Measurements from ENCODE around the gene MSH5. TPM values are rescaled to one million over a fixed set of nuclear protein-coding genes. Genes with fewer than 3 reads are reported as not detected.

The MSH5 gene
- total RNA-seq, 4 donors from 2014 or later, result 4.0 to 6.4 (median 4.5) TPM

- peaks cover 30 to 53% (median 49%) of the 10 kb centered on the region in 4 donors for H3K4me1 ChIP-seq
- WGBS, result 18% methylated on average over 25 of the region's 36 CpGs
- H3K4me3 ChIP-seq, result peak within 1 kb of the TSS; percentile 69 to 98 (median 94)
- DNase-seq (ENCODE audit: extremely low spot score), result no peak
- H3K9me3 ChIP-seq, result no peaks in the 10 kb centered on the region
- H3K36me3 ChIP-seq, result peaks cover 46 to 73% (median 61%) of the 10 kb centered on the region in 4 donors
- intact Hi-C loops (cut with DNase I), result loop anchor here (5.0 kb wide), 1 partner anchor 38 kb away; no protein-coding TSS in a partner anchor
- no peaks in the 10 kb centered on the region for H3K27me3 ChIP-seq
- H3K27ac ChIP-seq (replicated peaks in 1 of 4), result peak within 1 kb of the TSS; percentile 93 to 99 (median 97)
- TF ChIP-seq POLR2A (IDR thresholded peaks at IDR 0.05; ENCODE audit: low read depth), result no peak
- no peak for TF ChIP-seq POLR2AphosphoS5 (IDR thresholded peaks at IDR 0.05)
- TF ChIP-seq CTCF (IDR thresholded peaks at IDR 0.05), result peak in 2 of 3 experiments; percentile 58
- TF ChIP-seq EP300 (IDR thresholded peaks at IDR 0.05), result no peak
Observed at GRCh38 chr6:31728767-31729514, 10.9 kb upstream of the MSH5 start, which contains the start of gene DDAH2. TSS of gene DDAH2 (minus strand) at chr6:31729299. CDS start at chr6:31729161, 138 bp downstream.

GRCh38 chr6:31729515-31729978 is 10.3 kb upstream of the MSH5 start:
- H3K4me1 ChIP-seq, result peaks cover 36 to 59% (median 55%) of the 10 kb centered on the region in 4 donors
- no peaks in the 10 kb centered on the region for H3K27me3 ChIP-seq
- intact Hi-C loops (cut with DNase I), result loop anchor here (5.0 kb wide), 1 partner anchor 38 kb away; no protein-coding TSS in a partner anchor
- 0% methylated on average over 14 of the region's 29 CpGs for WGBS
- H3K27ac ChIP-seq (replicated peaks in 1 of 4), result peak overlapping the region; percentile 93 to 99 (median 97)
- no peaks in the 10 kb centered on the region for H3K9me3 ChIP-seq
- H3K4me3 ChIP-seq, result peak overlapping the region; percentile 69 to 98 (median 94)
- TF ChIP-seq EP300 (IDR thresholded peaks at IDR 0.05) (no peak), POLR2AphosphoS5 (IDR thresholded peaks at IDR 0.05) (peak; percentile 82 to 88), CTCF (IDR thresholded peaks at IDR 0.05) (peak in 2 of 3 experiments; percentile 9 to 83), POLR2A (IDR thresholded peaks at IDR 0.05; ENCODE audit: low read depth) (no peak)
- DNase-seq (ENCODE audit: extremely low spot score), result peak; percentile 97
- H3K36me3 ChIP-seq, result peaks cover 47 to 74% (median 64%) of the 10 kb centered on the region in 4 donors

GRCh38 chr6:31729979-31730630 is 9.7 kb upstream of the MSH5 start:
- intact Hi-C loops (cut with DNase I), result loop anchor here (5.0 kb wide), 1 partner anchor 37 kb away; no protein-coding TSS in a partner anchor
- Histone ChIP-seq H3K4me3 (peak overlapping the region; percentile 69 to 98 (median 94)), H3K27me3 (no peaks in the 10 kb centered on the region), H3K36me3 (peaks cover 47 to 70% (median 64%) of the 10 kb centered on the region in 4 donors), H3K4me1 (peaks cover 38 to 65% (median 60%) of the 10 kb centered on the region in 4 donors), H3K27ac (replicated peaks in 1 of 4) (peak overlapping the region; percentile 93 to 99 (median 97)), H3K9me3 (no peaks in the 10 kb centered on the region)
- WGBS, result 3% methylated on average over 19 of the region's 46 CpGs
- TF ChIP-seq CTCF (IDR thresholded peaks at IDR 0.05), result peak in 1 of 3 experiments; percentile 6
- TF ChIP-seq POLR2AphosphoS5 (IDR thresholded peaks at IDR 0.05), result peak; percentile 63 to 92
- no peak for TF ChIP-seq EP300 (IDR thresholded peaks at IDR 0.05)
- peak; percentile 25 for TF ChIP-seq POLR2A (IDR thresholded peaks at IDR 0.05; ENCODE audit: low read depth)
- peak; percentile 97 for DNase-seq (ENCODE audit: extremely low spot score)

- intact Hi-C loops (cut with DNase I), result no loop called here
- H3K4me1 ChIP-seq, result peaks cover 38 to 69% (median 61%) of the 10 kb centered on the region in 4 donors
- peaks cover 47 to 67% (median 60%) of the 10 kb centered on the region in 4 donors for H3K36me3 ChIP-seq
- H3K27ac ChIP-seq (replicated peaks in 1 of 4), result peak overlapping the region; percentile 93 to 99 (median 97)
- H3K27me3 ChIP-seq, result no peaks in the 10 kb centered on the region
- no peak for DNase-seq (ENCODE audit: extremely low spot score)
- no peak for TF ChIP-seq EP300 (IDR thresholded peaks at IDR 0.05)
- no peak for TF ChIP-seq POLR2AphosphoS5 (IDR thresholded peaks at IDR 0.05)
- TF ChIP-seq POLR2A (IDR thresholded peaks at IDR 0.05; ENCODE audit: low read depth), result no peak
- no peak for TF ChIP-seq CTCF (IDR thresholded peaks at IDR 0.05)
- 86% methylated on average over 11 of the region's 11 CpGs for WGBS
- H3K4me3 ChIP-seq, result peak overlapping the region; percentile 69 to 98 (median 94)
- H3K9me3 ChIP-seq, result no peaks in the 10 kb centered on the region
Observed at GRCh38 chr6:31730631-31731086, 9.1 kb upstream of the MSH5 start.

Measured in esophagus muscularis mucosa (tissue), 4 donors.